Fibroblast of the aortic adventitia (primary cell): ENCODE results near the gene GLT1D1. TPM values are rescaled to one million over a fixed set of nuclear protein-coding genes. Genes with fewer than 3 reads are reported as not detected.

ENCODE experiments used
- DNase-seq: peaks from one replicate; pipeline ENCODE4 v3.0.0-alpha.2; 2010; ENCODE audit warnings: low read depth
- H3K4me3 ChIP-seq: 2 replicates; pipeline ENCODE4 v1.5.1; 2011; ENCODE audit warnings: low read depth, mild to moderate bottlenecking, control low read depth, low read length, moderate library complexity
- total RNA-seq: library from RNA; depleted of rRNA; stranded (reverse); fragments of >200 nt; gene quantifications from 2 replicates; pipeline ENCODE4 v1.2.3, GENCODE V29; 2012; ENCODE audit warnings: low replicate concordance
- TF ChIP-seq, protein P1 (sequence below): IDR thresholded peaks from 2 replicates; pipeline ENCODE4 v1.5.1; 2011; ENCODE audit warnings: mild to moderate bottlenecking, low read length, control low read depth, inconsistent platforms; ENCODE audit not compliant: insufficient read depth

Gene GLT1D1
- total RNA-seq, 1 donor = not detected

DNA sequence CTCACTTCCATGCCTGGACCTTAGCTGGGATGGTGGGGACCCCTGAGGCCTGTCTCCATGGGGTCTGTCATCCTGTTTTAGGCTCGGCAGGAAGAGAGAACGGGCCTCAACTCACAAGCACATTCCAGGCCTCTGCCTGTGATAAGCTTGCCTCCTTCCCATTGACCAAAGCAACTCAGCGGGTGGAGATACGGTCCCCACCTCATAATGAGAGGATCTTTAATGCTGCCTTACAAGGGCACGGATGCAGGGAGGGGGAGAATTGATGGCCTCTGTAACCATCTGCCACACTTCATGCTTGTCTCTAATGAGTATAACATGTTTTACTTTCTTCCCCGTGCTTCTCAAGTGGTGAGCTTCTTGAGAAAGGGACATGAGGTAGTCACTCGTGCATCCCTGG, 50.0 kb downstream of the GLT1D1 start:
- no peak for DNase-seq
- H3K4me3 ChIP-seq = no peak overlapping the region
- TF ChIP-seq, protein P1, sequence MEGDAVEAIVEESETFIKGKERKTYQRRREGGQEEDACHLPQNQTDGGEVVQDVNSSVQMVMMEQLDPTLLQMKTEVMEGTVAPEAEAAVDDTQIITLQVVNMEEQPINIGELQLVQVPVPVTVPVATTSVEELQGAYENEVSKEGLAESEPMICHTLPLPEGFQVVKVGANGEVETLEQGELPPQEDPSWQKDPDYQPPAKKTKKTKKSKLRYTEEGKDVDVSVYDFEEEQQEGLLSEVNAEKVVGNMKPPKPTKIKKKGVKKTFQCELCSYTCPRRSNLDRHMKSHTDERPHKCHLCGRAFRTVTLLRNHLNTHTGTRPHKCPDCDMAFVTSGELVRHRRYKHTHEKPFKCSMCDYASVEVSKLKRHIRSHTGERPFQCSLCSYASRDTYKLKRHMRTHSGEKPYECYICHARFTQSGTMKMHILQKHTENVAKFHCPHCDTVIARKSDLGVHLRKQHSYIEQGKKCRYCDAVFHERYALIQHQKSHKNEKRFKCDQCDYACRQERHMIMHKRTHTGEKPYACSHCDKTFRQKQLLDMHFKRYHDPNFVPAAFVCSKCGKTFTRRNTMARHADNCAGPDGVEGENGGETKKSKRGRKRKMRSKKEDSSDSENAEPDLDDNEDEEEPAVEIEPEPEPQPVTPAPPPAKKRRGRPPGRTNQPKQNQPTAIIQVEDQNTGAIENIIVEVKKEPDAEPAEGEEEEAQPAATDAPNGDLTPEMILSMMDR = no peak

DNA sequence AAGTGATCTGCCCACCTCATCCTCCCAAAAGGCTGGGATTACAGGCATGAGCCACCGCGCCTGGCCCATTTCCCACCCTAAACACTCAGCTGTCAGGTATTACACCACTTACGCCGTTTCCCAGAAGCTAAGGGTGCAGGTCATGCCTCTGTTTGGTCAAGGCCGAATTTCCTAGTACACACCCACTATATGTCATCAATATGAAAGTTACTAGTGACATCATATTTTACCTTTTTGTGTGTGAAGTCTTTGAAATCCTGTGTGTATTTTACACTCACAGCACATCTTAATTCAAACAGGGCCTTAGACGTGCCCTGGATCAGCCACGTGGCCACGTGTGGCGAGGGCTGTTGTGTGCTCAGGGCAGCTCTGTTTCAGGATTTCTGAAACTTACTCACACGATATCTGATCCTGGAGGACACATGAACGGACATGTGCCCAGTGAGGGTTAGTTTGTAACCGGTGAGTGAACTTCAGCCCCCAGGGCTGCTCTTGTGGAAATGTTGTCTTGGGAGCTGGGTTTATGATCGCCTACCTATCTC, 51.8 kb downstream of the GLT1D1 start:
- no peak for DNase-seq
- H3K4me3 ChIP-seq = no peak overlapping the region
- TF ChIP-seq, protein P1 = no peak

DNA sequence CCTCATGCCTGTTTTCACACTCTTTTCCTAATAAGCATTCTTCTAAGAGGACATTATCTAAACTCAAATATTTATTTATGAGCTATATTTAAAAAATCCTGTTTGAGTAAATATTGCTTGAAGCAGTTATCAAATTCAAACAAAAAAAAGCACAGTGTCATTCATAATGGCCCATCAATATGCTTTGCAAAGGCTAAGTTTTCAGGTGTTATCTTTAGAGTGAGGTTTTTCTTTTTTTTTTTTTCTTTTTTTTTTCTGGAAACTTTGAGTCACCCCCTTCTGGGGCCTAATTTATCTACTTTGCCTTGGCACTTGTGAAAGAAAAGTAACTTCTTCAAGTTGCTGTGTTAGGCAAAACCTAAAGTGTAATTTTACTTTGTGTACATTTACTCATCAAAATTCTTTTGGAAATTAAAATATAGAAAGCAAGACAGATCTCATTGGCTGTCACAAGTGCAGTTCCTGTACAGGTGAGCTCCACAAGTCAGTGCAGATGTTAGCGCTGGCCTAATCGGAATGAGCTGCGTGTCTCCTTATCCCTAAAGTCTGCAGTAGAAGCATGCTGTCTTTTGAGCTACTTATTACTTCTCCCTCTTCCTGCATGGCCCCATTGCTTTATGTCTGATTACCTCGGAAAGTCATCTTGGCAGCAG, 53.3 kb downstream of the GLT1D1 start:
- TF ChIP-seq, protein P1 = no peak
- H3K4me3 ChIP-seq = no peak overlapping the region
- no peak for DNase-seq

- no peak overlapping the region for H3K4me3 ChIP-seq
- DNase-seq = no peak
- TF ChIP-seq, protein P1 = no peak
Observed at GRCh38 chr12:128908254-128908653, 55.0 kb downstream of the GLT1D1 start.

GRCh38 chr12:128909653-128910052, 56.4 kb downstream of the GLT1D1 start:
- no peak for DNase-seq

GRCh38 chr12:128910629-128911028, 57.4 kb downstream of the GLT1D1 start:
- DNase-seq = no peak
- no peak overlapping the region for H3K4me3 ChIP-seq
- TF ChIP-seq, protein P1 = no peak

More at GRCh38 chr12:128909653-128910052, 56.4 kb downstream of the GLT1D1 start:
- no peak overlapping the region for H3K4me3 ChIP-seq
- TF ChIP-seq, protein P1 = no peak

GRCh38 chr12:128911861-128912260, 58.6 kb downstream of the GLT1D1 start:
- TF ChIP-seq, protein P1 = no peak
- H3K4me3 ChIP-seq = no peak overlapping the region
- DNase-seq = no peak
